ENCODE measurements around the gene ARSA. TPM values are rescaled to one million over a fixed set of nuclear protein-coding genes. Genes with fewer than 3 reads are reported as not detected.

Gene ARSA
- total RNA-seq, 1 donor from 2014 or later, result 8.4 TPM

- no peak for DNase-seq
Observed at GRCh38 chr22:50604256-50605001, 23.5 kb downstream of the ARSA start.

GRCh38 chr22:50603511-50604255 lies 24.3 kb downstream of the ARSA start:
- no peak for DNase-seq

GRCh38 chr22:50602338-50602700 lies 25.6 kb downstream of the ARSA start:
- DNase-seq, result no peak

- DNase-seq, result no peak
Observed at GRCh38 chr22:50601669-50602337, 26.1 kb downstream of the ARSA start.

GRCh38 chr22:50600967-50601668 lies 26.8 kb downstream of the ARSA start:
- DNase-seq, result no peak

GRCh38 chr22:50600538-50600937 lies 27.4 kb downstream of the ARSA start, which contains the start of gene MAPK8IP2:
Gene MAPK8IP2 (plus strand): TSS chr22:50600793. CDS start chr22:50600819, 26 bp downstream.
- DNase-seq, result no peak

- DNase-seq, result no peak
Observed at GRCh38 chr22:50599816-50600455, 28.0 kb downstream of the ARSA start.

GRCh38 chr22:50597097-50597496 lies 30.9 kb downstream of the ARSA start:
- DNase-seq, result no peak

GRCh38 chr22:50595189-50595588 lies 32.8 kb downstream of the ARSA start:
- DNase-seq, result no peak

GRCh38 chr22:50587407-50587806 lies 40.5 kb downstream of the ARSA start:
- no peak for DNase-seq

GRCh38 chr22:50586416-50586815 lies 41.5 kb downstream of the ARSA start:
- DNase-seq, result no peak

- no peak for DNase-seq
Observed at GRCh38 chr22:50585781-50586180, 42.2 kb downstream of the ARSA start.

- no peak for DNase-seq
Observed at GRCh38 chr22:50585238-50585637, 42.7 kb downstream of the ARSA start.

GRCh38 chr22:50584106-50585096 lies 43.6 kb downstream of the ARSA start:
- no peak for DNase-seq

GRCh38 chr22:50583294-50583861 lies 44.6 kb downstream of the ARSA start:
- peak; percentile 45 for DNase-seq

- peak; percentile 99 for DNase-seq
Observed at GRCh38 chr22:50582493-50583293, 45.3 kb downstream of the ARSA start, which contains the start of gene CHKB. Gene CHKB (minus strand): TSS chr22:50582849. CDS start chr22:50582781, 68 bp downstream.

- no peak for DNase-seq
Observed at GRCh38 chr22:50581950-50582492, 45.9 kb downstream of the ARSA start.

- no peak for DNase-seq
Observed at GRCh38 chr22:50581031-50581949, 46.7 kb downstream of the ARSA start.

All from skin of body (tissue), 2 donors.